DND-41 (cell line): ENCODE results near the gene ZNF3.

Source experiments
- EZH2 ChIP-seq: IDR thresholded peaks from 3 replicates; pipeline ENCODE4 v1.6.1; 2012; ENCODE audit warnings: borderline replicate concordance, low read depth, mild to moderate bottlenecking, moderate library complexity, low read length, inconsistent platforms; ENCODE audit not compliant: severe bottlenecking
- TF ChIP-seq, protein P1 (sequence below): IDR thresholded peaks from 2 replicates; pipeline ENCODE4 v1.5.1; 2012; ENCODE audit warnings: borderline replicate concordance, low read length, moderate library complexity, mild to moderate bottlenecking; ENCODE audit not compliant: poor library complexity, severe bottlenecking; ENCODE audit errors: extremely low read depth

DNA sequence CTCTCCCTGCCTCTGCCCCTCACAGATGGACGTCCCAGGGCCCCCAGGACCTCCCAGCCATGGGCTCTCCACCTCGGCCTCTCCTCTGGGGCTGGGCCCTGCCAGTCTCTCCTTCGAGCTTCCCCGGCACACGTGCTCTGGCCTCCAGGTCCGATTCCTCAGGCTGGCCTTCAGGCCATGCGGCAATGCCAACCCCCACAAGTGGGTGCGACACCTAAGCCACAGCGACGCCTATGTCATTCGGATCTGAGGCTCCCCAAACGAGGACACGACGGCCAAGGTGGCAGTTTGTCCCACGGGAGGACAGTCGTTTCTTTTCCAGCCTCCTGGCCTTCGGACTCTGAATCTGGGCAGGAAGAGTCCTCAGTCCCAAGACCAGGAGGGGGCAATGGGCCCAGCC is 25.1 kb upstream of the ZNF3 start:
- TF ChIP-seq, protein P1, sequence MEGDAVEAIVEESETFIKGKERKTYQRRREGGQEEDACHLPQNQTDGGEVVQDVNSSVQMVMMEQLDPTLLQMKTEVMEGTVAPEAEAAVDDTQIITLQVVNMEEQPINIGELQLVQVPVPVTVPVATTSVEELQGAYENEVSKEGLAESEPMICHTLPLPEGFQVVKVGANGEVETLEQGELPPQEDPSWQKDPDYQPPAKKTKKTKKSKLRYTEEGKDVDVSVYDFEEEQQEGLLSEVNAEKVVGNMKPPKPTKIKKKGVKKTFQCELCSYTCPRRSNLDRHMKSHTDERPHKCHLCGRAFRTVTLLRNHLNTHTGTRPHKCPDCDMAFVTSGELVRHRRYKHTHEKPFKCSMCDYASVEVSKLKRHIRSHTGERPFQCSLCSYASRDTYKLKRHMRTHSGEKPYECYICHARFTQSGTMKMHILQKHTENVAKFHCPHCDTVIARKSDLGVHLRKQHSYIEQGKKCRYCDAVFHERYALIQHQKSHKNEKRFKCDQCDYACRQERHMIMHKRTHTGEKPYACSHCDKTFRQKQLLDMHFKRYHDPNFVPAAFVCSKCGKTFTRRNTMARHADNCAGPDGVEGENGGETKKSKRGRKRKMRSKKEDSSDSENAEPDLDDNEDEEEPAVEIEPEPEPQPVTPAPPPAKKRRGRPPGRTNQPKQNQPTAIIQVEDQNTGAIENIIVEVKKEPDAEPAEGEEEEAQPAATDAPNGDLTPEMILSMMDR, result no peak
- TF ChIP-seq EZH2, result no peak
